ENCODE measurements around the gene KCTD18.
A peak's percentile ranks its signal among the peaks of the same experiment; 100 is the strongest.

KCTD18 gene

DNA sequence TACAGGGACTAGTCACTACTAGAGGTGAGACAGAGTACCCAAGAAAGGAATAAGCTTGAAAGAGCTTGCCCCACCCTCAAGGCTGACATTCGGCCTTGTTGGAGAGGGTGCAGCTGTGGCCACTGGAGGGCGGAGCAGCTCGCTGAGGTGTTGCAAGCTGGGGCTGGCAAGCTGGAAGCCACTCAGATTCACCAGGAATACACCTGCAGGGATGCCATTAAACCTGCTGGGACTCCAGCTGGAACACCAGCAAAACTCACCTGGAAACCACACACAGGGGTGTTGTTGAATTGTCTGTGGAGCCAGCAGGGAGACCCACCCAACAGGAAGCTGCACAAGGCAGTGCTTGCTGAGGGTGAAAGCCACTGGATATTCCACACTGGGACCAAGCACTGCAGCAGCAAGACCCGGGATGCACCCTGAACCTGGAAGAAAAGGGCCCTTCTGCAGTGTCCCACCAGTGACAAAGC is 26.1 kb downstream of the KCTD18 start:
- no peak for DNase-seq

GRCh38 chr2:200482194-200482593 is 27.7 kb downstream of the KCTD18 start:
- no peak for DNase-seq

- DNase-seq: no peak
These were observed 30.1 kb downstream of the KCTD18 start for GRCh38 chr2:200479692-200480265.

GRCh38 chr2:200477667-200478131 is 32.2 kb downstream of the KCTD18 start:
- no peak for DNase-seq

GRCh38 chr2:200476836-200477235 is 33.0 kb downstream of the KCTD18 start:
- no peak for DNase-seq

- DNase-seq: no peak
These were observed 34.1 kb downstream of the KCTD18 start for GRCh38 chr2:200475795-200476194.

DNA sequence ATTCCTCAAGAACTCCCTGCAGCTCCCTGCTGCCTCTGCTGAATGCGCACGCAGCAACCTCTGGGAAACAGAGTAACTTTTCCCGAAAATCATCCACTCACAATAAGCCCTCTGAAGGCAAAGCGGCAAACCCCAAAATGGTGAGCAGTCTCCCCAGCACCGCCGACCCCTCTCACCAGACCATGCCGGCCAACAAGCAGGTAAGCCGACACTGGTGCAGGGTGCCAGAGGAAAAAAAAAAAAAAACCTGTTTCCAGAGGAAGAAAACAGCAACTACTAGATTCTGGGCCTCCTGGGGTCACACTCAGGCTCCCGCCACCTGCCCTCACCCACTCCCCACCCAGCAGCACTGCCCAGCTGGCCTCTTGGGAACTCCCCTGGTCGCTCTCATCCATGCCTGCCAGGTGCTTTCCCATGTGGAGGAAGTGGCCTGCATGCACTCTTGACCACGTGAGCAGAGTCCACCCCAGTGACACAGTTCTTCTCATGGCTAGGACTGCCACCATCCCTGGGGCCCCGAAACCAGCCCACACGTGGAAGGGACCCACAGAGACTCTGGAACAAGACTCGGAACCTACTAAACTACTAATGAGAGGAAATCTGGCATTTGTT is 36.9 kb downstream of the KCTD18 start:
- DNase-seq: no peak

DNA sequence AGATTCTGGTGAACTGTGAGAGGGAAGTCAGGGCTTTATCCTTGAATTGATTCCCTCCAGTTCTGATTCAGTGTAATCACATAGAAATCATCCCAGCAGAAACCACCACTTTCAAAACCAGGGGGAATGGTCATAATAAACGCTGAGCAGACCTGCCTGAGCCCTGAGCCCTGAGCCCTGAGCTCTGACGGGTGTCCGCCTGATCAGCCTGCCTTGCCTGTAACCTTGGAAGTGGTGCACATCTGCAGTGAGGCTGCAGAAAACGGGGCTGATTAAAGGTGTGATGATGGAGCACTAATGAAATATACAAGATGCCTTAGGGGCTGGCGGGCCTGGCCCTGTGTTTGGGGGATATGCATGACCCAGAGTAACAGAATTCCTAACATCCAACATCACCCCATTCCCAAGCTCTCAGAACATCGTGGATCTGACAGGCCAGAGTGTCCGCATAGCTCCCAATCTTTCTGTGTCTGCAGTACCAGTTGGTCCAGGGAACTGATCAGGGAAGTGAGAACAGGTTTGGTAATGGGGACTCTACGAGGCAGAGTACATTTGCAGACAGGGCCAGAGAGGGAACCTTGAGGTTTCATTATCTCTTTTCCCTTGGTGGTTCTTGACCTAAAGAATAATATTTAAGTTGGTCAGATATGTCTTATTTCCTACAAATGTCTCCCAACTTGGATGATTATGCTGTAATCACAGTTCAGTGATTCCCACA is 37.8 kb downstream of the KCTD18 start:
- DNase-seq: no peak

DNA sequence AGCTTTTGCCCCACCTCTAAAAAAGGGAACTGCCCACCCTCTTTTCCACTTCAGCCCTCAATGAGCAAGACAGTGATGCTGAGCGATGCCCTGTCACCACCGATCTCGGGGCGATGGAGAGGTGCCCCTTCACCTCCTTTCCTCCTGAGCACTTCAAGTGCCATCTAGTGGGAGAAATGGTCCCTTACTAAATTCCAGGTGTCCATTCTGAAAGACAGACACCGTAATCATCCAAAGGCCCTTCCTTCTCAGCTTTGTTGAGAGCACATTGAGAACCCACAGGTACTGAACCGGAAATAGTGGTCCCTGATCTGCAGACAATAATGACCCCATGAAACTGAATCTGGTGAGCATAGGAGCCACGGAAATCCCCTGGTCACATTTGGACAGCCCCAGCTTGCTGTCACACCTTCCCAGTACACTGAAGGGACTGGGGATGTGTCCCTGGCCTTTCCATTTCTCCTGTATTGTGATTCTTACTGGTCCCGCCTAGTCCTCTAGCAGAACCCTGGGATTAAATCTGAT is 38.5 kb downstream of the KCTD18 start:
- DNase-seq: peak; percentile 18

GRCh38 chr2:200470230-200470629 is 39.6 kb downstream of the KCTD18 start:
- no peak for DNase-seq

- DNase-seq: no peak
These were observed 40.1 kb downstream of the KCTD18 start for GRCh38 chr2:200469708-200470211.

- no peak for DNase-seq
These were observed 41.8 kb downstream of the KCTD18 start for GRCh38 chr2:200467806-200468681.

DNA sequence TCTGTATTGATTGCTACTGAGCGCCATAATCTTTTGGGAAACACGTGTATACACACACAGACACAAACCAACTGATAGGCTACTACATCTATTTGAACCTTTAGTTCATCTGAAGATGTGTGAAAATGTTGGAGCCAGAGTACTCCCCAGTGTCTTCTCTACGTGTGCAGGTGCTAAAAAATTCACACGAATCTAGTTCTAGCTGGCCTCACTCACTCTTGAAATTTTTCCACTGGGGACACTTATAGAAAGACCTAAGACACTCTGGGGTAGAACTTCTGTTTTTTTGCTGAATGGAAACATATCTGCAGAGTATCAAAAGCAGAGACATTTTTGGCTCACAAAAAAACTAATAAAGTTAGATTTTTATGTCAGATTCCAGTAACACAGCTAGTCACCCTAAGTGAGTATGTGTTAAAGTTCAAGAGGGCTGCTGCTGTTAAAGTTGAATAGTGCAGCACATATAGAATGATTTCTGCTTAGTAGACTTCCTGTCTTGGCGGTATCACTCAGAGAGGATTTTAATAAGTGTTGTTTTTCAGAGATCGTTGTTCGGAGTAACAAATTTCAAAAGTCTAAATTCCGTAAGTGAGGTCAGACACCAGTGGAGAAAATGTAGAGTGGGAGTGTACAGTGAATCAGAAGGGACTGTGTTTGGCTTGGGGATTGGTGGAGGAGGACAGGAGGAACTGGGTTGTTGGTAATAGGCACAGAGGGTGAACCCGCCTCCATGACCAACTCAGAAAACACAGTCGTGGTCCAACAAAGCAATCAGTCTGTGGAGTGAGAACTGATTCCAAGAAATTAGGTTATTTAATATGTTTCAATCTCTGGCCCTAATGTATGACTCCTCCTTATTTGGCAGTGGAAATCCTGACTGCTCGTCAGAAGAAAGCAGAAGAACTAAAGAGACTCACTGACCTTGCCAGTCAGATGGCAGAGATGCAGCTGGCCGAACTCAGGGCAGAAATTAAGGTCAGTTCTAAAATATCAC is 43.1 kb downstream of the KCTD18 start:
- peak; percentile 14 for DNase-seq

- DNase-seq: no peak
These were observed 46.4 kb downstream of the KCTD18 start for GRCh38 chr2:200463452-200463851.

DNA sequence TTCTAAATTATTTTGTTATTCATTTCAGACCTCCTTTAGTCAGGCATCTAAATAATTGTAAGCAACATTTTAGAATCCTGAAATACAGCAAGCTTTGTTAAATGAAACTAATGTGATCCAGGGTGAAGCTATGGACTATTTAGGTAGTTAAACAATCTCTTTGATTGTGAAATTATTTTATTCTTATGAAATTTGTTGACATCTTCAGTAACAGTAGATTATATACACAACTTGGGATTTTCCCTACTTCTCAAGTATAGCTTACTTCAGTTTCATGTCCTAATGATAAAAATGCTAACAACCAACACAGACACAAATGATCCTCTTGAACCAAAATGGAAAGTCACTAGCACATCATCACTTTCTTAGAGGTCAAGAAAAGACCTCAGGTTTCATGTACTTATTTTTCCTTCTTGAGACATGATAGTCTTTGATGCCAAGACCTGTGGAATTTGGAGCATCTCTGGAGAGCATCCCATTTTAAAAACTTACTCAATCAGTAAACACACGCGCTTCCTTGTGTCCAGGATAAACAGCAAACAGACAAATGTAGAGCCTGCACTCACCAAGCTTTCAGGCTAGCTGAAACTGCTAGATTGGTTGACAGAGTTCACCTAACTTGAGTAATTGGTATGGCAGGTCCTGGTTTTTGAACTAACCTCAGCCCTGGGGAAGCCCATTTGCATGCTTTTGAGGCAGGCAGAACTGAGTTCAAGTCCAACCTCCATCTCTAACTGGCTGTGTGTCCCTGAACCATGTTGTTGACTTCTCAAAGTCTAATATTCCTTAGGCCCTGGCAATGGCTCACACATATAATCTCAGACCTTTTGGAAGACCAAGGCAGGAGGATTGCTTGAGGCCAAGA is 47.8 kb downstream of the KCTD18 start:
- DNase-seq: no peak

GRCh38 chr2:200459101-200459500 is 50.8 kb downstream of the KCTD18 start:
- no peak for DNase-seq

DNA sequence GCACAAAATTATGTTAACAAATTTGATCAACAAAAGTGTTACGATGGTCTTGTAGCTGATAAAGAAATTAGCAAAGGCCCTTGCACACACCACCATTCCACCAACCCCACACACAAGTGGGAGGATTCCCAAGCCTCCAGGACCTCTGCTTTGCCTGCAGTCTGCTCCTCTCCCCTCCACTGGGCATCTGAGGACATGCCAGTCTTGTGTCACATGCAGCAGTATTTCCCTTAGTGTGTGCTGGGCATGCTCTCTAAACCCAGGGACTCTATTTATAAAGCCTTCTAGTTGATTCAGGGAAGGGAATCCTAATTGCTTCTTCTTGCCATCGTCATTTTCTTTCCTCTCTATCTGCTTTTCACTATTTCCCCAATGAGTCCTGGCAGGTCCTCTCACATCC is 53.3 kb downstream of the KCTD18 start:
- no peak for DNase-seq

DNA sequence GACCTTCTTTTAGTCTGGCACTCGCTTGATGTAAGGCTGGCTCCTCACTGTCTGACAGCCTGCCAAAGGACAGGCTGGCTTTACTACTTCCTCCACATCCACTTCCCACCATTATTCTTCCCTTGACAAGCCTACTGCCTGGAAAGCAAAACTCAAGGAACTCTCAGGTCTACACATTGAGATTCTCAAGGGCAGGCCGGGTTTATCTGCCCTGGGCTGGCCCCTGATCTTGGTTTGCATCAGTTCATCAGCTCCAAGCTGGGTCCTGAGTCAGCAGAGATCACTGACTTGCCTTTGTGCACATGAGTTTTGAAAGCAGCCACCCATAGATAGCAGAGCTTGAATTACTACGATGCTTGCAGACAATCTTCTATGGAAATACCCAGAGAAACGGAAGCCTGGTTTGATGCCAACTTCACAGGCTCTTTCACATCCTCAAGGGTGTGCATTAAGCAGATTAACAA is 53.9 kb downstream of the KCTD18 start:
- no peak for DNase-seq

GRCh38 chr2:200454927-200455801 is 54.7 kb downstream of the KCTD18 start:
- DNase-seq: no peak

All from effector CD4-positive, alpha-beta T cell (primary cell).